AG10803 (cell line): ENCODE results near the gene ZRANB3.
"Not testable (repeated sequence)": the region's sequence is repeated elsewhere in the genome, so short reads cannot be mapped to it uniquely, and the experiment has no call there.

ENCODE experiments used
- DNase-seq: peaks from one replicate; pipeline ENCODE4 v3.0.0; 2010; ENCODE audit warnings: low read depth
- H3K4me3 ChIP-seq: 2 replicates; pipeline ENCODE4 v1.5.1; 2011; ENCODE audit warnings: mild to moderate bottlenecking, low read length, control low read depth
- TF ChIP-seq, protein P1 (sequence below): conservative IDR thresholded peaks from 2 replicates; pipeline ENCODE4 v1.5.1; 2011; ENCODE audit warnings: mild to moderate bottlenecking, low read length, control low read depth, inconsistent platforms

ZRANB3 gene

DNA sequence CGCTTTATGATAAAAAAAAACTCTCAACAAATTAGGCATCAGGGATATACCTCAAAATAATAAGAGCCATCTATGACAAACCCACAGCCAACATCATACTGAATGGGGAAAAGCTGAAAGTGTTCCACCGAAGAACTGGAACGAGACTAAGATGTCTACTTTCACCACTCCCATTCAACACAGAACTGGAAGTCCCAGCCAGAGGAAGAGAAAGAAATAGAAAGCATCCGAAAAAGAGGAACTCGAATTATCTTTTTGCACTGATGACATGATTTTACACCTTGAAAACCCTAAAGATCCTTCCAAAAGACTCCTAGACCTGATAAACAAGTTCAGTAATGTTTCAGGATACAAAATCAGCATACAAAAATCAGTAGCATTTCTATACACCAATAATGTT, 121.6 kb downstream of the ZRANB3 start:
- H3K4me3 ChIP-seq = no peak overlapping the region
- DNase-seq = no peak
- TF ChIP-seq, protein P1, sequence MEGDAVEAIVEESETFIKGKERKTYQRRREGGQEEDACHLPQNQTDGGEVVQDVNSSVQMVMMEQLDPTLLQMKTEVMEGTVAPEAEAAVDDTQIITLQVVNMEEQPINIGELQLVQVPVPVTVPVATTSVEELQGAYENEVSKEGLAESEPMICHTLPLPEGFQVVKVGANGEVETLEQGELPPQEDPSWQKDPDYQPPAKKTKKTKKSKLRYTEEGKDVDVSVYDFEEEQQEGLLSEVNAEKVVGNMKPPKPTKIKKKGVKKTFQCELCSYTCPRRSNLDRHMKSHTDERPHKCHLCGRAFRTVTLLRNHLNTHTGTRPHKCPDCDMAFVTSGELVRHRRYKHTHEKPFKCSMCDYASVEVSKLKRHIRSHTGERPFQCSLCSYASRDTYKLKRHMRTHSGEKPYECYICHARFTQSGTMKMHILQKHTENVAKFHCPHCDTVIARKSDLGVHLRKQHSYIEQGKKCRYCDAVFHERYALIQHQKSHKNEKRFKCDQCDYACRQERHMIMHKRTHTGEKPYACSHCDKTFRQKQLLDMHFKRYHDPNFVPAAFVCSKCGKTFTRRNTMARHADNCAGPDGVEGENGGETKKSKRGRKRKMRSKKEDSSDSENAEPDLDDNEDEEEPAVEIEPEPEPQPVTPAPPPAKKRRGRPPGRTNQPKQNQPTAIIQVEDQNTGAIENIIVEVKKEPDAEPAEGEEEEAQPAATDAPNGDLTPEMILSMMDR = no peak

DNA sequence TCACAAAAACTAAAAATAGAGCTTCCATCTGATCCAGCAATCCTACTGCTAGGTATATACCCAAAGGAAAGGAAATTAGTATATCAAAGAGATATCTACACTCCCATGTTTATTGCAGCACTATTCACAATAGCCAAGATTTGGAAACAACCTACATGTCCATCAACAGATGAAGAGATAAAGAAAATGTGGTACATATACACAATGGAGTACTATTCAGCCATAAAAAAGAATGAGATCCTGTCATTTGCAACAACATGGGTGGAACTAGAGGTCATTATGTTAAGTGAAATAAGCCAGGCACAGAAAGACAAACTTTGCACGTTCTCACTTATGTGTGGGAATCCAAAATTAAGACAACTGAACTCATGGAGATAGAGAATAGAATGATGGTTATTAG, 134.8 kb downstream of the ZRANB3 start:
- not testable (repeated sequence) for DNase-seq, H3K4me3 ChIP-seq

DNA sequence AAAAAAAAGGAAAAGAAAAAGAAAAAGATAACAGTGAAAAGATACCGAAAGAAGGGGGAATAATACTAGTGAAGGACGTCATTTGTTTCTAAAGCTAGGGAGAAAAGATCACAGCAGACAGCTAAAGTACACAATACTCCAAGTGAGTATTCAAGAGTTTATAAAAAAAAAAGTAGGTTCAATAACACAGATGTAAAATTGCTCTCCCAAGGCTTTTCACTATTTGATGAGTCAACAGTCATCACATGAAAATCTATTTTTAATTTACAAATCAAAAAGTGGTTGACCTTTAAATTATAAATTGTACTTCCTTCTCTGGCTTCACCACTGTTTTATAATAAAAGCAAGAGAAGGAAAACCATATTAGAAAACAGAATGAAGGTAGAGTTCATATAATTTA, 144.0 kb downstream of the ZRANB3 start:
- H3K4me3 ChIP-seq = no peak overlapping the region
- DNase-seq = no peak
- TF ChIP-seq, protein P1 = no peak

DNA sequence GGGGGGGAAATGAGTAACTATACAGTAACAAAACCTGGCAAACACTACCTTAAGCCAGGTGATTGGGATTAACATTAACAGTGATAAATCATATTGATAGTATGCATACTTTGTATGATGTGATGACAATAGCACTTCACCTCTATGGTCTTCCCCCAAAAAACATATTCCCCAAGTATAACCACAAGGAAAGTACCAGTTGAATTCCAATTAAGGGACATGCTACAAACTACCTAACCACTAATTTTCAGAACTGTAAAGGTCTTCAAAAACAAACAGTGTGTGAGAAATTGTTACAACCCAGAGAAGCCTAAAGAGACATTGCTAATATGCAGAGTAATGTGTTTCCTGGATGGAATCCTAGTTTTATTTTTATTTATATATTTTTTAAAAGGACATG, 152.4 kb downstream of the ZRANB3 start:
- DNase-seq = no peak
- TF ChIP-seq, protein P1 = no peak
- H3K4me3 ChIP-seq = no peak overlapping the region

DNA sequence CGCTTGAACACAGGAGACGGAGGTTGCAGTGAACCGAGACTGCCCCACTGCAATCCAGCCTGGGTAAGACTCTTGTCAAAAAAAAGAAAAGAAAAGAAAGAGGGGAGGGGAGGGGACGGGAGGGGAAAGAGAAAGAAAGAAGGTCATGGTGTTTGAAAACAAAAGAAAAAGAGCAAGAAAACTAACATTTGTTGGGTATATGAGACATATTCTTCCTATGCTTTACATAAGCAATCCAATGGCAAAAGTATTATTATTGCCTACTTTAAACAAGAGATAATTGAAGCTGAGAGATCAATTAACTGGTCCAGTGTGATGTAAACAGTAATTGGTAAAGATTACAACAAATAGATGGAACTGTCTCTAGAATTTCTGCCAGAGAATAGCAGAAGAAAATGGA, 157.3 kb downstream of the ZRANB3 start:
- H3K4me3 ChIP-seq = no peak overlapping the region
- TF ChIP-seq, protein P1 = no peak
- no peak for DNase-seq

DNA sequence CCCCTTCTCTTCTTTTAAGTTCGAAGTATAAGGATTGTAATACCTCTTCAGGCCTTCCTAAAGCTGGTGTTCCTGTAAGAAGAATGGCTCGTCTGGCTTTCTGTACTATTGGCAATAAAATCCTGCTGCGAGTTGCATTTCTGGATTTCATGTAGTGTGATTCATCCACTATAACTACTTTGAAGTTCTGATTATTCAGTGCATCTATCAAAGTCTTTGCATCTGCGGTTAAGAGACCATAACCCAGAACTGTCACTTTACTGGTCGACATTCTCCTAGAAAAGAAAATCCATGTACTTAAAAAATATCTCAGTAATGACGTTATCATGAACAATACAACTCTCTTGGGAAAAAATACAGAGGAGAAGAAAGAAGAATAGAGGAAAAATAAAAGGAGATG, 181.1 kb downstream of the ZRANB3 start:
- no peak for DNase-seq
- no peak overlapping the region for H3K4me3 ChIP-seq
- TF ChIP-seq, protein P1 = no peak

DNA sequence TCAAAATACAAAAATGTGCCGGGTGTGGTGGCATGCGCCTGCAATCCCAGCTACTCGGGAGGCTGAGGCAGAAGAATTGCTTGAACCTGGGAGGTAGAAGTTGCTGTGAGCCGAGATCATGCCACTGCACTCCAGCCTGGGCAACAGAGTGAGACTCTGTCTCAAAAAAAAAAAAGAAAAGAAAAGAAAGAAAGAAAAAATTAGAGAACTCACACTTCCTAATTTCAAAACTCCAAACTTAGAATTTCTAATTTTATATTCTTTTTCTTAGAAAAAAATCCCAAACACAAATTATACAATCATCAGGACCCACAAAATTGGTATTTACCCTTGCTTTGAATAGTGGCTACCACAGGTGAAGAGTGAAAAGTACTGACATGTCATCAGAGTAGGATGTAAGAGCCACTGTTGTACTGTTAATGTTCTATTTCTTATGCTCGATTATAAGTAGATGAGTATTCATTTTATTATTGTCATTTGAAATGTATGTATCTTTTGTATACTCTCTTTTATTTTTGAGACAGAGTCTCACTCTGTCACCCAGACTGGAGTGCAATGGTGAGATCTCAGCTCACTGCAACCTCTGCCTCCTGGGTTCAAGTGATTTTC, 182.8 kb downstream of the ZRANB3 start:
- not testable (repeated sequence) for H3K4me3 ChIP-seq, DNase-seq

DNA sequence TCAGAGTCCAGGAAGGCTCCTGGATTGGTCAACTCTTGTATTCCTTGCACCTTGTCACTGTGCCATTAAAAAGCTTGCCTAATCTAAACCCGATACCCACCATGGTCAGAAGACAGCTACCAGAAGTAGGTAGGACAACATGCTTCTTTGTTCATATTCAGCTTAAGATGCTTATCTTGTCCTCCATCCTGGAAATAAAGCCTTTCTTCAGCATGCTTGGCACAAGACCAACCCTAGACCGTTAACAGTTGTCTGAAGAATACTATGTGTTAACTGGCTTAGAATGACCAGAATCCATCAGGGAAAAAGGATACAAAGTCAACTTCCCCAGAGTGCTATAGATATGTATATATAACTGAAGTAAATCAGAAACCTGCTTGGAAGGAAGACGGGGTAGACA, 193.9 kb downstream of the ZRANB3 start:
- H3K4me3 ChIP-seq = no peak overlapping the region
- DNase-seq = no peak
- TF ChIP-seq, protein P1 = no peak
